GM18951 (cell line): ENCODE data around the gene CSNK2B.

ENCODE experiments used
- POLR2A ChIP-seq: IDR thresholded peaks from 4 replicates; pipeline ENCODE4 v1.6.1; 2011; ENCODE audit warnings: mild to moderate bottlenecking; ENCODE audit not compliant: insufficient read length, insufficient read depth; ENCODE audit errors: extremely low read depth
- in situ Hi-C: fragments of 300-500 bp; cut with MboI; formaldehyde crosslinking; loops from one replicate; pipeline ENCODE4 v1.12.0; 2022; ENCODE audit warnings: low sequenced_read_pairs, mixed read lengths, inconsistent platforms; ENCODE audit not compliant: unreplicated experiment

The CSNK2B gene

GRCh38 chr6:31631209-31631608, 34.7 kb upstream of the CSNK2B start:
- in situ Hi-C loops, result no loop called here
- no peak for TF ChIP-seq POLR2A

- TF ChIP-seq POLR2A, result no peak
- in situ Hi-C loops, result no loop called here
These were observed 34.1 kb upstream of the CSNK2B start for GRCh38 chr6:31631681-31632278.

- in situ Hi-C loops, result no loop called here
- TF ChIP-seq POLR2A, result peak; percentile 27
These were observed 33.5 kb upstream of the CSNK2B start for GRCh38 chr6:31632279-31632946.

GRCh38 chr6:31633447-31633846, 32.4 kb upstream of the CSNK2B start:
- in situ Hi-C loops, result no loop called here
- no peak for TF ChIP-seq POLR2A

GRCh38 chr6:31634131-31634530, 31.7 kb upstream of the CSNK2B start:
- in situ Hi-C loops, result no loop called here
- TF ChIP-seq POLR2A, result no peak

- no peak for TF ChIP-seq POLR2A
- in situ Hi-C loops, result no loop called here
These were observed 30.8 kb upstream of the CSNK2B start for GRCh38 chr6:31634969-31635575.

GRCh38 chr6:31636698-31637596, 28.9 kb upstream of the CSNK2B start:
- in situ Hi-C loops, result no loop called here
- no peak for TF ChIP-seq POLR2A

- in situ Hi-C loops, result no loop called here
- TF ChIP-seq POLR2A, result no peak
These were observed 26.8 kb upstream of the CSNK2B start for GRCh38 chr6:31639043-31639442.

GRCh38 chr6:31639449-31639861, 26.4 kb upstream of the CSNK2B start:
- in situ Hi-C loops, result no loop called here
- TF ChIP-seq POLR2A, result no peak

GRCh38 chr6:31640612-31641011, 25.3 kb upstream of the CSNK2B start:
- in situ Hi-C loops, result no loop called here

GRCh38 chr6:31641370-31641769, 24.5 kb upstream of the CSNK2B start:
- in situ Hi-C loops, result no loop called here
- no peak for TF ChIP-seq POLR2A

More at GRCh38 chr6:31640612-31641011, 25.3 kb upstream of the CSNK2B start:
- no peak for TF ChIP-seq POLR2A

- in situ Hi-C loops, result no loop called here
- TF ChIP-seq POLR2A, result no peak
These were observed 22.9 kb upstream of the CSNK2B start for GRCh38 chr6:31642798-31643570.
